NB4 (cell line): ENCODE measurements around the gene PRRC2B.
"Not testable (repeated sequence)": the region's sequence is repeated elsewhere in the genome, so short reads cannot be mapped to it uniquely, and the experiment has no call there.

Experiments used
- POLR2A ChIP-seq: IDR thresholded peaks from 2 replicates; pipeline ENCODE4 v1.6.1; 2011; ENCODE audit warnings: mild to moderate bottlenecking; ENCODE audit not compliant: insufficient read length; ENCODE audit errors: extremely low read depth
- TF ChIP-seq, protein P1 (sequence below): IDR thresholded peaks from one replicate; pipeline ENCODE4 v1.5.1; 2012; ENCODE audit warnings: low read depth, low read length

DNA sequence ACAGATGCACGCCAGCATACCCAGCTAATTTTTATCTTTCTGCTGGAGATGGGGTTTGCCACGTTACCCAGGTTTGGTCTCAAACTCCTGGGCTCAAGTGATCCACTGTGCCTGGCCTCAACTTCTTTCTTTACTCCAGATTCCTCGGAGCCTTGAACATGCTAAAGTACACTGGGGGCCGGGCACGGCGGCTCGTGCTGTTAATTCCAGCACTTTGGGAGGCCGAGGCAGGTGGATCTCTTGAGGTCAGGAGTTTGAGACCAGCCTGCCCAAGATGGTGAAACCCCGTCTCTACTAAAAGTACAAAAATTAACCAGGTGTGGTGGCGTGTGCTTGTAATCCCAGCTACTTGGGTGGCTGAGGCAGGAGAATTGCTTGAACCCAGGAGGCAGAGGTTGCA lies 61.8 kb downstream of the PRRC2B start:
- TF ChIP-seq, protein P1, sequence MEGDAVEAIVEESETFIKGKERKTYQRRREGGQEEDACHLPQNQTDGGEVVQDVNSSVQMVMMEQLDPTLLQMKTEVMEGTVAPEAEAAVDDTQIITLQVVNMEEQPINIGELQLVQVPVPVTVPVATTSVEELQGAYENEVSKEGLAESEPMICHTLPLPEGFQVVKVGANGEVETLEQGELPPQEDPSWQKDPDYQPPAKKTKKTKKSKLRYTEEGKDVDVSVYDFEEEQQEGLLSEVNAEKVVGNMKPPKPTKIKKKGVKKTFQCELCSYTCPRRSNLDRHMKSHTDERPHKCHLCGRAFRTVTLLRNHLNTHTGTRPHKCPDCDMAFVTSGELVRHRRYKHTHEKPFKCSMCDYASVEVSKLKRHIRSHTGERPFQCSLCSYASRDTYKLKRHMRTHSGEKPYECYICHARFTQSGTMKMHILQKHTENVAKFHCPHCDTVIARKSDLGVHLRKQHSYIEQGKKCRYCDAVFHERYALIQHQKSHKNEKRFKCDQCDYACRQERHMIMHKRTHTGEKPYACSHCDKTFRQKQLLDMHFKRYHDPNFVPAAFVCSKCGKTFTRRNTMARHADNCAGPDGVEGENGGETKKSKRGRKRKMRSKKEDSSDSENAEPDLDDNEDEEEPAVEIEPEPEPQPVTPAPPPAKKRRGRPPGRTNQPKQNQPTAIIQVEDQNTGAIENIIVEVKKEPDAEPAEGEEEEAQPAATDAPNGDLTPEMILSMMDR: not testable (repeated sequence)
- TF ChIP-seq POLR2A: not testable (repeated sequence)
